GM10248 (cell line): ENCODE results near the gene KCNH4.

ENCODE experiments used
- CTCF ChIA-PET: fragments of 300-600 bp; sonication (Branson Sonifier 250); formaldehyde crosslinking; extraction: SDS; loops from one replicate; lab custom pipeline; 2021; ENCODE audit warnings: antibody characterized with exemption; lab: Yijun Ruan, JAX
- POLR2A ChIA-PET: fragments of 350-650 bp; sonication (Branson Sonifier 250); formaldehyde crosslinking; extraction: SDS; loops from one replicate; lab custom pipeline; 2020; ENCODE audit warnings: antibody characterized with exemption; lab: Yijun Ruan, JAX
- DNase-seq: peaks from one replicate; pipeline ENCODE4 v3.0.0; 2012; ENCODE audit errors: extremely low spot score
- TF ChIP-seq, protein P1 (sequence below): IDR thresholded peaks from 2 replicates; pipeline ENCODE4 v1.5.1; 2012; ENCODE audit warnings: mild to moderate bottlenecking, low read depth; ENCODE audit errors: extremely low read depth, missing control alignments, control extremely low read depth

The KCNH4 gene

DNA sequence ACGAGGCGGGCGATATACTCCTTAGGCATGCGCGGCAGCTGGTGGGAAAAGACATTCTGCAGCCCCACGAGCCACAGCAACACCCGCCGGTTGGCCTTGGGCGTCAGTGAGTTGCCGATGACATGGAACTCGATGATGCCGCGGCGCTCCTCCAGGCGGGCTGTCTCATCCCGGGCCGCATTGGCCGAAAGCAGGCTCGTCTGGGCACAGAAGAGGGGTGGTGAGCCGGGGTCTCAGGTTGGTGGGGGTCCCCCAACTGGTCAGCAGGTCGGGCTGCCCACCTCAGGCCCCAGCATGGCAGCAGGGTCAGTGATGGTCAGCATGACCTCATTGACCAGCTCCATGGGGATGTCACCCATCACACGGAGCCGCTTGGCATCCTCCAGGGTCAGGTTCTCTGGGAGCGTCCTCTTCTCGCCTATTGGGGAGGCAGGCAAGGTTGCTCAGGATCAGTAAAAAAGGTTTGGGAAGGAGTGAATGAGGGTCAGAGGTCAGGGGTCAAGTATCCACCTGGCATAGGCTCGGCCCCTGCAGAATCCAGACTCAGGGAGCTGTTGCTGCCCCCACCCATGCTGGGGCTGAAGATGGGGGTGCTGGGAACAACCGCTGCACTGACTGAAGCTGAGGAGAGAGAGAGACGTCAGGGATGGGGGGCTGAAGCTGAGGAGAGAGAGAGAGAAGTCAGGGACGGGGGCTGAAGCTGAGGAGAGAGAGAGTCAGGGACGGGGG is 63.4 kb downstream of the KCNH4 start:
- no peak for DNase-seq

DNA sequence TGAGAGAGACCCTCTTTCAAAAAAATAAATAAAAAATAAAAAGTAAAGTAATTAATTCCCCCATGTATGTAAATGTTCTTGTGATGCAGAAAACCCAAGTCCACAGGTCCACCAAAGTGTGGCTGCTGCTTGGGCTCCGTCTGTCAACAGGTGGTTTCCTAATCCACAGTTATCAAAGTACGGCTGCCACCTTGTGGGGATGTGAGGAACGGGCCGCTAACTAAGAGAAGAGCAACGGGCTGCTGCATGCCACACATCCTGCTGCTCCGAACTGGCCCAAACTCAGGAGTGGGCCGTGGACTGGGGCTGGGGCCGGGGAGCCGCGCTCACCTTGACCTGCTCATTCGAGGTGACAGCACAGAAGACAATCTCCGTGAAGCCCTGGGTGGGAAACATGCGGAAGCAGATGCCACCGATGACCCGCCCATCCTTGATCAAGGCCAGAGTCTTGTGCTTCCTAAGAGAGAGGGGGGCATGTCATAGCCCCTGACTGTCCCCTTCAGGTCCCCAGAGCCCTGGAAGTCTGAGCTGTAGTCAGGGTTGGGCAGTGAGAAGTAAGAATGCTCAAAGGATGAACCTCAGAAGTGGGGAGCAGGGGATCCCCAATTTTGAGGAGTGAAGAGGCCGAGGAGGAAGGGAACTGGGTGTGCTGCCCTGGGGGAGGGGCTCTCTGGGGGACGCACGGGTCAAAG is 64.1 kb downstream of the KCNH4 start:
- TF ChIP-seq, protein P1, sequence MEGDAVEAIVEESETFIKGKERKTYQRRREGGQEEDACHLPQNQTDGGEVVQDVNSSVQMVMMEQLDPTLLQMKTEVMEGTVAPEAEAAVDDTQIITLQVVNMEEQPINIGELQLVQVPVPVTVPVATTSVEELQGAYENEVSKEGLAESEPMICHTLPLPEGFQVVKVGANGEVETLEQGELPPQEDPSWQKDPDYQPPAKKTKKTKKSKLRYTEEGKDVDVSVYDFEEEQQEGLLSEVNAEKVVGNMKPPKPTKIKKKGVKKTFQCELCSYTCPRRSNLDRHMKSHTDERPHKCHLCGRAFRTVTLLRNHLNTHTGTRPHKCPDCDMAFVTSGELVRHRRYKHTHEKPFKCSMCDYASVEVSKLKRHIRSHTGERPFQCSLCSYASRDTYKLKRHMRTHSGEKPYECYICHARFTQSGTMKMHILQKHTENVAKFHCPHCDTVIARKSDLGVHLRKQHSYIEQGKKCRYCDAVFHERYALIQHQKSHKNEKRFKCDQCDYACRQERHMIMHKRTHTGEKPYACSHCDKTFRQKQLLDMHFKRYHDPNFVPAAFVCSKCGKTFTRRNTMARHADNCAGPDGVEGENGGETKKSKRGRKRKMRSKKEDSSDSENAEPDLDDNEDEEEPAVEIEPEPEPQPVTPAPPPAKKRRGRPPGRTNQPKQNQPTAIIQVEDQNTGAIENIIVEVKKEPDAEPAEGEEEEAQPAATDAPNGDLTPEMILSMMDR: peak; percentile 85
- POLR2A ChIA-PET: no interaction called here
- CTCF ChIA-PET: interaction anchor here (0.8 to 12.1 kb wide), 19 partner anchors 9 to 177 kb away, joined by 3 to 172 read pairs (median 8); partner anchors contain the start of genes CNP, DNAJC7, KCNH4 and NKIRAS2
- DNase-seq: peak; percentile 83

More for the DNA sequence above, 63.4 kb downstream of the KCNH4 start:
- POLR2A ChIA-PET: interaction anchor here (1.2 kb wide), 2 partner anchors 9 to 101 kb away, joined by 3 to 5 read pairs; partner anchors contain the start of gene DNAJC7
- TF ChIP-seq, protein P1: no peak
- CTCF ChIA-PET: interaction anchor here (0.6 to 12.1 kb wide), 23 partner anchors 10 to 288 kb away, joined by 3 to 172 read pairs (median 4); partner anchors contain the start of genes CNP, DNAJC7, KCNH4 and NKIRAS2

DNA sequence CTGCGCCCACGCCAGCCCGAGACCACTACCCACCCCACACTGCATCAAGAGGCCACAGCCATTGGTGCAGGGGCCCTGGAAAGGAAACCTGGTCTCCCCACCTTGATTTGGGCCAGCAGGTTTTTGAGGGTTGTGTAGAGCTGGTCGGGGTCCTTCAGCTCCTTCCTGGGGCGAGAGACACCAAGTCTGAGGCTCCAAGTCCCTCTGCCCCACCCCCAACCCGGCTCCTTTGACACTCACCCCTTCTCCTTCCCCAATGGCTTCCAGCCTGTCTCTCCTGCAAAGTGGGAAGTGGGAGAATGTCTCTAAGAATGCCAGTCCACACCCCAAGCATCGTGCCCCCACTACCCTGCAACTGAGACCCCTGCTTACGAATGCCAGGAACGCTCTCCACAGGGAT is 66.8 kb downstream of the KCNH4 start:
- CTCF ChIA-PET: interaction anchor here (0.9 to 12.1 kb wide), 8 partner anchors 11 to 151 kb away, joined by 3 to 172 read pairs (median 11); partner anchors contain the start of gene CNP
- DNase-seq: no peak
- TF ChIP-seq, protein P1: no peak
- POLR2A ChIA-PET: interaction anchor here (1.0 kb wide), 1 partner anchor 88 kb away, joined by 3 read pairs; no protein-coding TSS in a partner anchor

DNA sequence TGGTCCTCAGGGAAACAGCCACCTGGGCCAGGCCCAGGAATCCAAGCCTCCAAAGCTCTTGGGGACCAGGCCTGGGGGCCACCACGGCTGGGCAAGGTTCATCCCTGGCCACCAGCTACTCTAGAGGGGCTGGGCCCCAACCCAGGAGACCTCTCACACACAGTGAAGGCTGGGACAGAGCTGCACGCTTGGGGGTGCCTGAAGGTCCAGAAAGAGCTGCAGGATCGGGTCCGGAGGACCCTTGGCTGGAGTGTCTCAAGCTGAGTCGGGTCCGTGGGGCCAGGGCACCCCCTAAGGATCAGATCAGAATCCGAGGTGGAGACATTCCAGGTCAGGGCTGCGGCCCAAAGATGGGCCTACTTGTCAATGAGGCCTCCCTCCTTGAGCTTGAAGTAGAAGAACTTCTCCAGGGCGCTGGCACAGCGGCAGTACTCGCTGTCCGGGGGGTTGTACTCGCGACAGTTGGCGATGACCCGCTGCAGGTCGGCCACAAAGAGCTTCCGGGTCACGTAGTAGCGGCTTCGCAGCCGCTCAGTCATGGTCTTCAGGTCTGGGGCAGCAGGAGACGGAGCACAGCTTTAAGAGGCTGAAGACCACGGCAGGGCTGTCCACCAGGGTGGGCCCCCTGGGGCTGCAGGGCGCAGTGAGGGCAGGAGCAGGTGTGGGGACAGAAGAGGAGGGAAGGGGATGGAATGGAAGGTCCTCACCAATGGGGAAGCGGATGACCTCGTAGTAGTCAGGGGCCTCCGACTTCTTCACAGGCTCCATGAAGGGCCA is 67.5 kb downstream of the KCNH4 start:
- no peak for DNase-seq
- TF ChIP-seq, protein P1: no peak
- ChIA-PET CTCF (interaction anchor here (0.9 to 12.1 kb wide), 13 partner anchors 10 to 160 kb away, joined by 3 to 172 read pairs (median 4); partner anchors contain the start of gene CNP), POLR2A (interaction anchor here (1.0 kb wide), 1 partner anchor 88 kb away, joined by 3 read pairs; no protein-coding TSS in a partner anchor)

DNA sequence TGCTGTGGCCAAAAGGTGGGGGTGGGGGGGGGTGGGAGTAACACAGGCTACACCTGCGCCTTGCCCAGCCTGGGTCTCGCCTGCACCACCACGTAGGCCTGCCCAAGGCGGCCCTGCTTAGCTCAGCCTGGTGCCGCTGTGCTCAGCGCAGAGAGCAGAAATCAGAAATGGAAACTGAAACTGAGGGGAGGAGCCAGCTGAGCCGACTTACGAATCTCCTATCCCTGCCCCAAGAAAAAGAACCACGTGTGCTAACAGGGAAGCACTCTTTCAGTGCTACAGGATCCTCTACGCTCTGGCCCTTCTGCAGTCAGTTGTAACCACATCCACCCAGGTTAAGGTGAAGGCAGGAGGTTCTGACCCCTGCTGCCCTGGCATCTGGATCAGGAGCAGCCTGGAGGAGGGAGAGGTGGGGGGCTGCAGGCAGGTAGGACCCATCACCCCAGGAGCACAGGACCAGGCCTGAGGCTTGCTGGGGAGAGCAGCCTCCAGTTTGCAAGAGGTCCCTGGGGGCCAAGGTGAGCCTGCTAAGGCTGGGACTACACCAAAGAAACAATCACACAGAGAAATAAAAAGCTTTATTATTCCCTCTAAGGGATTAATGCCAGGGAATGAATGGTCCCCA is 68.3 kb downstream of the KCNH4 start, which contains the start of gene DHX58:
Gene DHX58 (minus strand): TSS at position 163 of the 625 bp plus-strand sequence. CDS start 822 bp downstream, outside the sequence.
- peak; percentile 93 for DNase-seq
- ChIA-PET POLR2A (interaction anchor here (0.6 to 1.0 kb wide), 3 partner anchors 145 to 149 kb away, joined by 3 to 4 read pairs (median 3); no protein-coding TSS in a partner anchor), CTCF (interaction anchor here (1.1 to 12.1 kb wide), 12 partner anchors 9 to 159 kb away, joined by 3 to 172 read pairs (median 6); partner anchors contain the start of genes CNP and KCNH4)
- TF ChIP-seq, protein P1: no peak
